Keratinocyte (primary cell): Measurements from ENCODE around the gene MRO. TPM values are rescaled to one million over a fixed set of nuclear protein-coding genes. Genes with fewer than 3 reads are reported as not detected.
"Not testable (repeated sequence)": the region's sequence is repeated elsewhere in the genome, so short reads cannot be mapped to it uniquely, and the experiment has no call there.

Source experiments
- DNase-seq: peaks from one replicate; pipeline ENCODE4 v3.0.0-alpha.2; 2011; ENCODE audit warnings: low read depth, missing footprints, low spot score
- FAIRE-seq: peaks from 2 replicates; lab custom pipeline; 2011; peaks lifted over from hg19 to GRCh38; lab: Jason Lieb, UNC
- H2AFZ ChIP-seq: 2 replicates; pipeline ENCODE4 v1.6.0; 2012; ENCODE audit warnings: low read length, control low read depth, inconsistent platforms; ENCODE audit not compliant: control insufficient read depth
- H3K27ac ChIP-seq: 2 replicates; pipeline ENCODE4 v1.5.1; 2011; ENCODE audit warnings: low read length; ENCODE audit not compliant: control insufficient read depth, insufficient read depth
- H3K27me3 ChIP-seq: 3 replicates; pipeline ENCODE4 v1.6.0; 2011; ENCODE audit warnings: low read length; ENCODE audit not compliant: control insufficient read depth, insufficient read depth; ENCODE audit errors: extremely low read depth
- H3K36me3 ChIP-seq, 2 experiments: 2 replicates in 1 of 2; 3 replicates in 1 of 2; pipeline ENCODE4 v1.5.1; 2011; ENCODE audit warnings: low read length in 2 of 2, mild to moderate bottlenecking in 1 of 2; ENCODE audit not compliant: control insufficient read depth in 2 of 2, insufficient read depth in 2 of 2; ENCODE audit errors: extremely low read depth in 1 of 2
- H3K4me1 ChIP-seq: 3 replicates; pipeline ENCODE4 v1.5.1; 2011; ENCODE audit warnings: low read length; ENCODE audit not compliant: control insufficient read depth, insufficient read depth; ENCODE audit errors: extremely low read depth
- H3K4me2 ChIP-seq: 3 replicates; pipeline ENCODE4 v1.6.0; 2011; ENCODE audit warnings: low read depth, low read length; ENCODE audit not compliant: control insufficient read depth, insufficient read depth; ENCODE audit errors: extremely low read depth
- H3K4me3 ChIP-seq, 3 experiments: fragments of 200-600 bp in 1 of 3; sonication (generic) in 1 of 3; 2 replicates in 2 of 3; 3 replicates in 1 of 3; pipeline ENCODE4 v1.5.1; 2011 to 2016; ENCODE audit warnings: low read length in 3 of 3, mild to moderate bottlenecking in 3 of 3, control low read depth in 2 of 3, inconsistent platforms in 1 of 3, low read depth in 1 of 3, mixed read lengths in 1 of 3, mixed run types in 1 of 3, moderate library complexity in 1 of 3; ENCODE audit not compliant: control insufficient read depth in 2 of 3, insufficient read depth in 2 of 3; ENCODE audit errors: extremely low read depth in 1 of 3
- H3K79me2 ChIP-seq: 2 replicates; pipeline ENCODE4 v1.6.0; 2012; ENCODE audit warnings: low read length; ENCODE audit not compliant: control insufficient read depth, insufficient read depth
- H3K9ac ChIP-seq: 3 replicates; pipeline ENCODE4 v1.6.0; 2011; ENCODE audit warnings: low read length; ENCODE audit not compliant: control insufficient read depth, insufficient read depth; ENCODE audit errors: extremely low read depth
- H3K9me1 ChIP-seq: 3 replicates; pipeline ENCODE4 v1.6.0; 2011; ENCODE audit warnings: low read length; ENCODE audit not compliant: control insufficient read depth, insufficient read depth; ENCODE audit errors: extremely low read depth
- H3K9me3 ChIP-seq: 2 replicates; pipeline ENCODE4 v1.5.1; 2012; ENCODE audit warnings: low read depth, low read length; ENCODE audit not compliant: control insufficient read depth
- H4K20me1 ChIP-seq: 3 replicates; pipeline ENCODE4 v1.6.0; 2011; ENCODE audit warnings: low read length; ENCODE audit not compliant: control insufficient read depth, insufficient read depth; ENCODE audit errors: extremely low read depth
- CTCF ChIP-seq, 3 experiments: IDR thresholded peaks in 1 of 3; conservative IDR thresholded peaks in 1 of 3; optimal IDR thresholded peaks in 1 of 3; 2 replicates in 2 of 3; 3 replicates in 1 of 3; pipeline versions ENCODE3 to v1.5.1; 2011; ENCODE audit warnings: low read length in 3 of 3, mild to moderate bottlenecking in 3 of 3, moderate library complexity in 2 of 3, control low read depth in 1 of 3, inconsistent platforms in 1 of 3; ENCODE audit not compliant: insufficient read depth in 2 of 3; ENCODE audit errors: extremely low read depth in 1 of 3
- EZH2 ChIP-seq: IDR thresholded peaks from one replicate; pipeline ENCODE4 v1.6.1; 2012; ENCODE audit warnings: inconsistent platforms, mild to moderate bottlenecking, low read length, moderate library complexity
- dilution Hi-C: fragments of 300-500 bp; cut with MboI; formaldehyde crosslinking; loops from one replicate; pipeline ENCODE4 v1.7.0; 2020; ENCODE audit warnings: low sequenced_read_pairs; ENCODE audit not compliant: extremely low pct_ligation_motif_present
- polyA plus RNA-seq, 5 experiments: library from polyadenylated mRNA; depleted of rRNA in 3 of 5; stranded (reverse) in 3 of 5; stranded (forward) in 1 of 5; unstranded in 1 of 5; fragments of >200 nt; gene quantifications; 1 replicate in 1 of 5; 2 replicates in 3 of 5; 3 replicates in 1 of 5; pipeline versions ENCODE4 v1.2.1 to v1.2.3, GENCODE V29; 2011 to 2012; ENCODE audit warnings: missing spikeins in 2 of 5, low read depth in 1 of 5, low replicate concordance in 1 of 5

Gene MRO
- polyA plus RNA-seq, 1 donor (not counting 4 experiments of a cell fraction or from before 2014, with no cell fraction given), result not detected

GRCh38 chr18:50859793-50860555 lies 40.2 kb upstream of the MRO start:
- H3K4me1 ChIP-seq, result no peaks in the 10 kb centered on the region
- H4K20me1 ChIP-seq, result no peaks in the 10 kb centered on the region
- H2AFZ ChIP-seq, result no peak overlapping the region
- dilution Hi-C loops, result no loop called here
- H3K36me3 ChIP-seq, result no peaks in the 10 kb centered on the region
- H3K9me1 ChIP-seq, result no peaks in the 10 kb centered on the region
- no peak for FAIRE-seq
- no peaks in the 10 kb centered on the region for H3K9me3 ChIP-seq
- H3K9ac ChIP-seq, result no peak overlapping the region
- no peaks in the 10 kb centered on the region for H3K79me2 ChIP-seq
- H3K27ac ChIP-seq, result no peak overlapping the region
- H3K4me3 ChIP-seq, result no peak overlapping the region
- no peaks in the 10 kb centered on the region for H3K27me3 ChIP-seq
- no peak for TF ChIP-seq EZH2
- DNase-seq, result no peak
- no peak overlapping the region for H3K4me2 ChIP-seq

- DNase-seq (no peak), FAIRE-seq (no peak)
- H3K4me3 ChIP-seq, result no peak overlapping the region
- H3K9ac ChIP-seq, result no peak overlapping the region
- no peak overlapping the region for H3K4me2 ChIP-seq
- H3K79me2 ChIP-seq, result no peaks in the 10 kb centered on the region
- H3K9me1 ChIP-seq, result no peaks in the 10 kb centered on the region
- dilution Hi-C loops, result no loop called here
- H3K36me3 ChIP-seq, result no peaks in the 10 kb centered on the region
- H4K20me1 ChIP-seq, result no peaks in the 10 kb centered on the region
- no peaks in the 10 kb centered on the region for H3K27me3 ChIP-seq
- H2AFZ ChIP-seq, result no peak overlapping the region
- H3K4me1 ChIP-seq, result no peaks in the 10 kb centered on the region
- TF ChIP-seq CTCF (optimal IDR thresholded peaks at IDR 0.05 in 1 of 3, IDR thresholded peaks at IDR 0.05 in 1 of 3, conservative IDR thresholded peaks at IDR 0.05 in 1 of 3; ENCODE audit: extremely low read depth in 1 of 3, insufficient read depth in 2 of 3, low read length in 3 of 3) (peak in 1 of 3 experiments; percentile 48), EZH2 (no peak)
- no peaks in the 10 kb centered on the region for H3K9me3 ChIP-seq
- H3K27ac ChIP-seq, result no peak overlapping the region
Measured at GRCh38 chr18:50857694-50858093, 37.9 kb upstream of the MRO start.

- H3K27ac ChIP-seq, DNase-seq, H3K4me2 ChIP-seq: not testable (repeated sequence)
Measured at GRCh38 chr18:50857166-50857565, 37.4 kb upstream of the MRO start.

More at GRCh38 chr18:50857166-50857565, 37.4 kb upstream of the MRO start:
- H3K4me1 ChIP-seq, H3K79me2 ChIP-seq, H3K27me3 ChIP-seq, H3K9ac ChIP-seq, dilution Hi-C loops, H3K9me3 ChIP-seq, H2AFZ ChIP-seq, FAIRE-seq, H4K20me1 ChIP-seq, H3K4me3 ChIP-seq, H3K36me3 ChIP-seq, H3K9me1 ChIP-seq: not testable (repeated sequence)
